WTC11 (cell line): Measurements from ENCODE around the gene SLC6A2. TPM values are rescaled to one million over a fixed set of nuclear protein-coding genes. Genes with fewer than 3 reads are reported as not detected.

ENCODE experiments used
- ATAC-seq: fragments of 200-7000 bp; cut with Tn5 transposase; 2 replicates; pipeline ENCODE4 v1.10.0; 2021; ENCODE audit warnings: mild to moderate bottlenecking, moderate library complexity
- CTCF ChIA-PET: fragments of 300-600 bp; sonication (Branson Sonifier 250); formaldehyde crosslinking; loops from one replicate; lab custom pipeline; 2021; ENCODE audit warnings: antibody characterized with exemption; lab: Charles Lee
- POLR2A ChIA-PET: fragments of 350-600 bp; sonication (Branson Sonifier 250); formaldehyde crosslinking; loops from one replicate; lab custom pipeline; 2021; ENCODE audit warnings: antibody characterized with exemption; lab: Charles Lee
- DNase-seq: peaks from one replicate; pipeline ENCODE4 v3.0.0; 2021; ENCODE audit warnings: low spot score
- H3K27ac Mint-ChIP-seq: 2 replicates; pipeline ENCODE4 v1.8.0; 2021; ENCODE audit warnings: mixed read lengths
- H3K27me3 Mint-ChIP-seq: 2 replicates; pipeline ENCODE4 v1.8.0; 2021; ENCODE audit warnings: low read depth, mild to moderate bottlenecking, moderate library complexity, mixed read lengths
- H3K36me3 Mint-ChIP-seq: 2 replicates; pipeline ENCODE4 v1.8.0; 2021; ENCODE audit warnings: mixed read lengths
- H3K4me1 Mint-ChIP-seq: 2 replicates; pipeline ENCODE4 v1.8.0; 2022; ENCODE audit warnings: mixed read lengths
- H3K4me3 Mint-ChIP-seq: 2 replicates; pipeline ENCODE4 v1.8.0; 2021; ENCODE audit warnings: mild to moderate bottlenecking, moderate library complexity, mixed read lengths
- H3K9me3 Mint-ChIP-seq: 2 replicates; pipeline ENCODE4 v1.8.0; 2021; ENCODE audit warnings: mixed read lengths
- CBFB ChIP-seq: sonication (generic); formaldehyde crosslinking; IDR thresholded peaks from 2 replicates; pipeline ENCODE4 v1.8.1; 2022; ENCODE audit warnings: mild to moderate bottlenecking, low read depth, missing genetic modification reagents
- EMX1 ChIP-seq: fragments of 250-450 bp; sonication (Bioruptor Pico); IDR thresholded peaks from 2 replicates; pipeline ENCODE4 v1.8.0; 2021; ENCODE audit warnings: mild to moderate bottlenecking
- ERG ChIP-seq: fragments of 250-450 bp; sonication (Bioruptor Pico); IDR thresholded peaks from 2 replicates; pipeline ENCODE4 v1.8.0; 2021; ENCODE audit warnings: mild to moderate bottlenecking
- ESRRA ChIP-seq: sonication (generic); formaldehyde crosslinking; IDR thresholded peaks from 2 replicates; pipeline ENCODE4 v1.8.1; 2022; ENCODE audit warnings: mild to moderate bottlenecking, missing genetic modification reagents, borderline replicate concordance
- GABPB1 ChIP-seq: sonication (generic); formaldehyde crosslinking; IDR thresholded peaks from 2 replicates; pipeline ENCODE4 v1.8.1; 2023; ENCODE audit warnings: mild to moderate bottlenecking, missing genetic modification reagents
- HMGA2 ChIP-seq: fragments of 250-450 bp; sonication (Bioruptor Pico); IDR thresholded peaks from 2 replicates; pipeline ENCODE4 v1.4.0; 2021; ENCODE audit warnings: mild to moderate bottlenecking, moderate library complexity
- JAZF1 ChIP-seq: fragments of 250-450 bp; sonication (Bioruptor Pico); IDR thresholded peaks from 2 replicates; pipeline ENCODE4 v1.9.0; 2021; ENCODE audit warnings: moderate library complexity, mild to moderate bottlenecking, inconsistent platforms
- MLX ChIP-seq: sonication (generic); formaldehyde crosslinking; IDR thresholded peaks from 2 replicates; pipeline ENCODE4 v1.8.1; 2023; ENCODE audit warnings: mild to moderate bottlenecking, missing genetic modification reagents, moderate library complexity
- NFATC4 ChIP-seq: fragments of 250-450 bp; sonication (Bioruptor Pico); IDR thresholded peaks from 2 replicates; pipeline ENCODE4 v1.9.0; 2021; ENCODE audit warnings: mild to moderate bottlenecking
- PRRX2 ChIP-seq: fragments of 250-450 bp; sonication (Bioruptor Pico); IDR thresholded peaks from 2 replicates; pipeline ENCODE4 v1.8.0; 2021; ENCODE audit warnings: mild to moderate bottlenecking
- RORB ChIP-seq: fragments of 250-450 bp; sonication (Bioruptor Pico); IDR thresholded peaks from 2 replicates; pipeline ENCODE4 v1.9.0; 2021; ENCODE audit warnings: mild to moderate bottlenecking
- SMAD3 ChIP-seq: sonication (generic); formaldehyde crosslinking; IDR thresholded peaks from 2 replicates; pipeline ENCODE4 v1.8.0; 2022; ENCODE audit warnings: missing genetic modification reagents, mild to moderate bottlenecking, borderline replicate concordance
- SMAD4 ChIP-seq: sonication (generic); formaldehyde crosslinking; IDR thresholded peaks from 2 replicates; pipeline ENCODE4 v1.8.0; 2022; ENCODE audit warnings: mild to moderate bottlenecking, missing genetic modification reagents
- SP1 ChIP-seq: sonication (generic); formaldehyde crosslinking; conservative IDR thresholded peaks from 2 replicates; pipeline ENCODE4 v1.8.1; 2022; ENCODE audit warnings: missing genetic modification reagents
- TEAD1 ChIP-seq: sonication (generic); formaldehyde crosslinking; IDR thresholded peaks from 2 replicates; pipeline ENCODE4 v1.8.0; 2022; ENCODE audit warnings: mild to moderate bottlenecking, missing genetic modification reagents
- ZMAT4 ChIP-seq: fragments of 250-450 bp; sonication (Bioruptor Pico); IDR thresholded peaks from 2 replicates; pipeline ENCODE4 v1.9.0; 2021; ENCODE audit warnings: mild to moderate bottlenecking
- ZNF219 ChIP-seq: sonication (generic); formaldehyde crosslinking; IDR thresholded peaks from 2 replicates; pipeline ENCODE4 v1.8.0; 2023; ENCODE audit warnings: missing genetic modification reagents, mild to moderate bottlenecking, borderline replicate concordance
- ZNF232 ChIP-seq: sonication (generic); formaldehyde crosslinking; IDR thresholded peaks from 2 replicates; pipeline ENCODE4 v1.8.0; 2022; ENCODE audit warnings: mild to moderate bottlenecking, missing genetic modification reagents
- total RNA-seq: library from RNA; stranded (reverse); gene quantifications from 3 replicates; pipeline ENCODE4 v1.2.3, GENCODE V29; 2021
- TF ChIP-seq, protein P1 (sequence below): sonication (generic); formaldehyde crosslinking; conservative IDR thresholded peaks from 2 replicates; pipeline ENCODE4 v1.8.1; 2022; ENCODE audit warnings: mild to moderate bottlenecking, missing genetic modification reagents
- TF ChIP-seq, protein P2 (sequence below): sonication (generic); formaldehyde crosslinking; IDR thresholded peaks from 2 replicates; pipeline ENCODE4 v1.8.0; 2022; ENCODE audit warnings: mild to moderate bottlenecking, missing genetic modification reagents
- TF ChIP-seq, protein P3 (sequence below): sonication (generic); formaldehyde crosslinking; IDR thresholded peaks from 2 replicates; pipeline ENCODE4 v1.8.0; 2022; ENCODE audit warnings: mild to moderate bottlenecking, missing genetic modification reagents
- TF ChIP-seq, protein P4 (sequence below): sonication (generic); formaldehyde crosslinking; IDR thresholded peaks from 2 replicates; pipeline ENCODE4 v1.8.1; 2023; ENCODE audit warnings: mild to moderate bottlenecking, missing genetic modification reagents, moderate library complexity
- TF ChIP-seq, protein P5 (sequence below): sonication (generic); formaldehyde crosslinking; IDR thresholded peaks from 2 replicates; pipeline ENCODE4 v1.8.0; 2022; ENCODE audit warnings: mild to moderate bottlenecking, missing genetic modification reagents
- TF ChIP-seq, protein P6 (sequence below): sonication (generic); formaldehyde crosslinking; IDR thresholded peaks from 2 replicates; pipeline ENCODE4 v1.8.0; 2023; ENCODE audit warnings: missing genetic modification reagents

Gene SLC6A2
- total RNA-seq, 1 experiment from 2014 or later: 0.20 TPM

- POLR2A ChIA-PET: no interaction called here
Measured at GRCh38 chr16:55734665-55735064, 78.9 kb downstream of the SLC6A2 start.

DNA sequence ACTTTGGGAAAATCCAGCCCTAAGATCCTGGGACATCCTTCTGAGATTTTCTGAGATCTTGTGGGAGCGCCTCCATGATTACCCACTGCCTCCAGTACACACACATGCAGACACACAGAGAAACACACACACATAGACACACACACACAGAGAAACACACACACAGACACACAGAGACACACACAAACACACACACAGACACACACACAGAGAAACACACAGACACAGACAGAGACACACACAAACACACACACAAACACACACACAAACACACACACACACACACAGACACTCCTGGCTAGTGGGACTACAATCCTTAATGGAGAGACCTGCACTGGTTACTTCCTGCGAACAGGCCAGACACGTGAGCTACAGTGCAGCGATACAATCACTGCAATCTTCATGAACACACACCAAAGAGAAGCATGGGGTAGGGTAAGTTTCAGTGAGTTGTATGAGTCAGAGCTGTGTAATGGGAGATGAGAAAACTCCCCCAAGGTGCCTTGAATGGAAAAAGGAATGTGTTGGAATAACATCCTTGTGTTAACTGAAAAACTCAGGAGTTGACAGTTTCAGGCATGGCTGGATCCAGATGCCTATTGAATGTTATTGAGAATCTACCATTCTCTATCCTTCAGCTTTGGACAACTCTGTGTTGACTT lies 79.5 kb downstream of the SLC6A2 start:
- H3K4me3 Mint-ChIP-seq: no peak overlapping the region
- ChIA-PET CTCF (no interaction called here), POLR2A (no interaction called here)
- no peak for ATAC-seq
- peaks cover 8% of the 10 kb centered on the region; the same call in 1 of the 2 replicates for H3K9me3 Mint-ChIP-seq
- TF ChIP-seq, protein P1, sequence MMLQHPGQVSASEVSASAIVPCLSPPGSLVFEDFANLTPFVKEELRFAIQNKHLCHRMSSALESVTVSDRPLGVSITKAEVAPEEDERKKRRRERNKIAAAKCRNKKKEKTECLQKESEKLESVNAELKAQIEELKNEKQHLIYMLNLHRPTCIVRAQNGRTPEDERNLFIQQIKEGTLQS: no peak
- no peak for TF ChIP-seq SMAD3 (CRISPR knock-in tag)
- TF ChIP-seq, protein P2, sequence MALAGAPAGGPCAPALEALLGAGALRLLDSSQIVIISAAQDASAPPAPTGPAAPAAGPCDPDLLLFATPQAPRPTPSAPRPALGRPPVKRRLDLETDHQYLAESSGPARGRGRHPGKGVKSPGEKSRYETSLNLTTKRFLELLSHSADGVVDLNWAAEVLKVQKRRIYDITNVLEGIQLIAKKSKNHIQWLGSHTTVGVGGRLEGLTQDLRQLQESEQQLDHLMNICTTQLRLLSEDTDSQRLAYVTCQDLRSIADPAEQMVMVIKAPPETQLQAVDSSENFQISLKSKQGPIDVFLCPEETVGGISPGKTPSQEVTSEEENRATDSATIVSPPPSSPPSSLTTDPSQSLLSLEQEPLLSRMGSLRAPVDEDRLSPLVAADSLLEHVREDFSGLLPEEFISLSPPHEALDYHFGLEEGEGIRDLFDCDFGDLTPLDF (CRISPR knock-in tag): no peak
- no peak for TF ChIP-seq ZNF219 (CRISPR knock-in tag)
- no peak for TF ChIP-seq MLX (CRISPR knock-in tag)
- TF ChIP-seq NFATC4: no peak
- TF ChIP-seq ERG (CRISPR knock-in tag): no peak
- no peak for TF ChIP-seq JAZF1 (CRISPR knock-in tag)
- TF ChIP-seq ZNF232 (CRISPR knock-in tag): no peak
- TF ChIP-seq, all 79 proteins: peak for 0
- no peak for DNase-seq
- H3K27ac Mint-ChIP-seq: no peak overlapping the region
- no peaks in the 10 kb centered on the region; the same call in 1 of the 2 replicates for H3K27me3 Mint-ChIP-seq
- H3K36me3 Mint-ChIP-seq: no peaks in the 10 kb centered on the region
- no peaks in the 10 kb centered on the region for H3K4me1 Mint-ChIP-seq

More at GRCh38 chr16:55734665-55735064, 78.9 kb downstream of the SLC6A2 start:
- no peak for TF ChIP-seq CBFB (CRISPR knock-in tag)
- TF ChIP-seq EMX1: no peak
- no peak overlapping the region for H3K27ac Mint-ChIP-seq
- peaks cover 13% of the 10 kb centered on the region for H3K9me3 Mint-ChIP-seq
- no peaks in the 10 kb centered on the region for H3K36me3 Mint-ChIP-seq
- no peaks in the 10 kb centered on the region for H3K4me1 Mint-ChIP-seq
- DNase-seq (no peak), ATAC-seq (no peak)
- no peaks in the 10 kb centered on the region; the same call in 1 of the 2 replicates for H3K27me3 Mint-ChIP-seq
- H3K4me3 Mint-ChIP-seq: no peak overlapping the region
- CTCF ChIA-PET: no interaction called here

DNA sequence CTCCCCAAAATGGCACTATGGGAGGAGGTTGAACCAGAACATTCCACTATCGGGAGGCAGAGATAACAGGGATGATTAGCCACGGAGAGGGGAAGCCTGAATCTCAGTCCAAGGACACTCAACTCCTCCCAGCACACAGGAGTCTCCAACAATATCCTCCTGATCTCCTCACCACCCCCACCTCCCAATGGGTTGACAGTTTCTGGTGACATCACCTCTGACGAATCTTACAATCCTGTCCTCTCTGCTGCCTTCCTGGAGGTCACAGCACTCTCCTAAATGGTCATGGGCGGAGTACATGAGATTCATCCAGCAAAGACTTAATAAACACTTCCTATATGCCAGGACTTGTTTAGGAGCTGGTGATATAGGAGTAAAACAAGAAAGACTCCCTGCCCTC lies 80.9 kb downstream of the SLC6A2 start:
- Mint-ChIP-seq H3K27me3 (no peaks in the 10 kb centered on the region; the same call in 1 of the 2 replicates), H3K4me3 (no peak overlapping the region), H3K36me3 (no peaks in the 10 kb centered on the region), H3K27ac (no peak overlapping the region), H3K9me3 (no peaks in the 10 kb centered on the region), H3K4me1 (peaks cover 3% of the 10 kb centered on the region)
- CTCF ChIA-PET: no interaction called here
- no peak for DNase-seq
- POLR2A ChIA-PET: no interaction called here
- no peak for ATAC-seq
- TF ChIP-seq CBFB (CRISPR knock-in tag): no peak
- no peak for TF ChIP-seq SP1
- TF ChIP-seq, protein P3, sequence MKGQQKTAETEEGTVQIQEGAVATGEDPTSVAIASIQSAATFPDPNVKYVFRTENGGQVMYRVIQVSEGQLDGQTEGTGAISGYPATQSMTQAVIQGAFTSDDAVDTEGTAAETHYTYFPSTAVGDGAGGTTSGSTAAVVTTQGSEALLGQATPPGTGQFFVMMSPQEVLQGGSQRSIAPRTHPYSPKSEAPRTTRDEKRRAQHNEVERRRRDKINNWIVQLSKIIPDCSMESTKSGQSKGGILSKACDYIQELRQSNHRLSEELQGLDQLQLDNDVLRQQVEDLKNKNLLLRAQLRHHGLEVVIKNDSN: no peak
- no peak for TF ChIP-seq SMAD4 (CRISPR knock-in tag)
- no peak for TF ChIP-seq NFATC4
- no peak for TF ChIP-seq HMGA2
- no peak for TF ChIP-seq GABPB1
- TF ChIP-seq, protein P4, sequence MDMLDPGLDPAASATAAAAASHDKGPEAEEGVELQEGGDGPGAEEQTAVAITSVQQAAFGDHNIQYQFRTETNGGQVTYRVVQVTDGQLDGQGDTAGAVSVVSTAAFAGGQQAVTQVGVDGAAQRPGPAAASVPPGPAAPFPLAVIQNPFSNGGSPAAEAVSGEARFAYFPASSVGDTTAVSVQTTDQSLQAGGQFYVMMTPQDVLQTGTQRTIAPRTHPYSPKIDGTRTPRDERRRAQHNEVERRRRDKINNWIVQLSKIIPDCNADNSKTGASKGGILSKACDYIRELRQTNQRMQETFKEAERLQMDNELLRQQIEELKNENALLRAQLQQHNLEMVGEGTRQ: no peak
- no peak for TF ChIP-seq ESRRA (CRISPR knock-in tag)
- TF ChIP-seq, protein P1: no peak
- TF ChIP-seq, protein P5, sequence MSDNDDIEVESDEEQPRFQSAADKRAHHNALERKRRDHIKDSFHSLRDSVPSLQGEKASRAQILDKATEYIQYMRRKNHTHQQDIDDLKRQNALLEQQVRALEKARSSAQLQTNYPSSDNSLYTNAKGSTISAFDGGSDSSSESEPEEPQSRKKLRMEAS (CRISPR knock-in tag): no peak
- TF ChIP-seq ZMAT4 (CRISPR knock-in tag): no peak
- TF ChIP-seq JAZF1 (CRISPR knock-in tag): no peak
- TF ChIP-seq RORB (CRISPR knock-in tag): no peak
- no peak for TF ChIP-seq TEAD1 (CRISPR knock-in tag)
- TF ChIP-seq PRRX2 (CRISPR knock-in tag): no peak
- TF ChIP-seq, protein P6, sequence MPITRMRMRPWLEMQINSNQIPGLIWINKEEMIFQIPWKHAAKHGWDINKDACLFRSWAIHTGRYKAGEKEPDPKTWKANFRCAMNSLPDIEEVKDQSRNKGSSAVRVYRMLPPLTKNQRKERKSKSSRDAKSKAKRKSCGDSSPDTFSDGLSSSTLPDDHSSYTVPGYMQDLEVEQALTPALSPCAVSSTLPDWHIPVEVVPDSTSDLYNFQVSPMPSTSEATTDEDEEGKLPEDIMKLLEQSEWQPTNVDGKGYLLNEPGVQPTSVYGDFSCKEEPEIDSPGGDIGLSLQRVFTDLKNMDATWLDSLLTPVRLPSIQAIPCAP (CRISPR knock-in tag): no peak
- TF ChIP-seq MLX (CRISPR knock-in tag): no peak
